HL-60/S4 treated with retinoic acid at 250 ng/mL for 4 days and 3 days (cell line): ENCODE measurements around the gene MOV10L1.
"Not testable (repeated sequence)": the region's sequence is repeated elsewhere in the genome, so short reads cannot be mapped to it uniquely, and the experiment has no call there.

Experiments
- in situ Hi-C: fragments of 300-500 bp; cut with MboI; formaldehyde crosslinking; loops from 2 replicates; pipeline ENCODE4 v1.7.0; 2022; ENCODE audit warnings: low sequenced_read_pairs

Gene MOV10L1

DNA sequence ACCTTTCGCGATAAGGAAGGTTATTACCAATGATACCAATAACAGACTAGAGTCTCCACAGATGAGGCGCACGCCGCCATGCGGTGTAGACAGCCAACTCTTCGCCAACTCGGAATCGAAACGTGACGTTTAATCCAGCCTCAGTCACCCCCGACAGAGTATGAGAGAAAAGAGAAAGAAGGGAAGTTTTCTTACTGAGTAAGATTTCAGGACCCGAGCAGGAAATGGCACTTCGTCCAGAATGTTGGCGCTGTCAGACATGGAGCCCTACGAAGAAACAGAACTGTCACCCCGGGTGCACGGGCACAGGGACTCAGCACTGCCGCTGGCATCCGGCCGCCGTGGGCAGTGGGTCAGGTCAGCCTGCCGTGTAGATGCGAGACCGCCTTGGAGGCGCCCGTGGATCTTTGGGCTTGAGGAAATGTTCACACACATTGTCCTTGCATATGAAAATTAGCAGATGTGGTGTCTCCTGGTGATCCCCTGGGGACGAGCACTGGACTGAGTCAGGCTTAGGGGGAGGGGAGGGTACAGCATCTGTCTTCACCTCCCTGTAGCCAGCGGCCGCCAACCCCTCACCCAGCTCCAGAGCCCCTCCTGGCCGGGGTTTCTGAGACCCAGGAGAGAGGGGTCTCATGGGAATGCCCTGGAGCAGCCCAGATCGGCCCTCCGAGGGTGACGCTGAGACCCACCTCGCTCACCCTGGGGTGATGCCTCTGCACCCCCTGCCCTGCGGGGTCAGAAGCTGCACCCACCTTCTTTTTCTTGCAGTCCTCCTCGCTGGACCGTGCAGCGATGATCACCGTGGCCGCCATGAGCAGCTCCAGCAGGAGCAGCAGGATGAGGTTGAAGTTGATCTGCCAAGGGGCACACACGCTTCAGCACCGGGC lies 12.9 kb upstream of the MOV10L1 start:
- in situ Hi-C loops = no loop called here

DNA sequence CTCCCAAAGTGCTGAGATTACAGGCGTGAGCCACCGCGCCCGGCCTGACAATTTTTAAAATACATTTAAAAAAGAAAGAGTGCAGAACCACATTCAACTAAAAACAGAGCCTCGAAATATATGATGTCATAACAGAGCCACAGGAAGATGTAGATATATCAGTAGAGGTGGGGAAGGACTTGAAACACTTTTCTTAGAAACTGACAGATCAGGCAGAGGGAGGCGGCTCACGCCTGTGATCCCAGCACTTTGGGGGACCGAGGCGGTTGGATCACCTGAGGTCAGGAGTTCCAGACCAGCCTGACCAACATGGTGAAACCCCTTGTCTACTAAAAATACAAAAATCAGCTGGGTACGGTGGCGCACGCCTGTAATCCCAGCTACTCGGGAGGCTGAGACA lies 11.6 kb upstream of the MOV10L1 start:
- in situ Hi-C loops = no loop called here

DNA sequence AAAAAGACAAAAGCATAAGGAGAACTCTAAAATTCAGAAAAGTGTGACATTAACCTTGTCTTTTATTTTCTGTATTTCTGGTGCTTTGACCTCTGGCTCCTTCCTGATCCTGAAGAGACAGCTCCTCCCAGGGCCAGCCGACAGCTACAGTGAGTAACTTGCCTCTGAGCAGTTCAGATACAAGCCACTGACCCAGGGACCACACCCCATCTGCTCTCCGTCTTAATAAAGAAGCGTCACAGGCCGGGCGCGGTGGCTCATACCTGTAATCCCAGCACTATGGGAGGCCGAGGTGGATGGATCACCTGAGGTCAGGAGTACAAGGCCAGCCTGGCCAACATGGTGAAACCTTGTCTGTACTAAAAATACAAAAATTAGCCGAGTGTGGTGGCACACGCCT lies 11.0 kb upstream of the MOV10L1 start:
- in situ Hi-C loops = no loop called here

DNA sequence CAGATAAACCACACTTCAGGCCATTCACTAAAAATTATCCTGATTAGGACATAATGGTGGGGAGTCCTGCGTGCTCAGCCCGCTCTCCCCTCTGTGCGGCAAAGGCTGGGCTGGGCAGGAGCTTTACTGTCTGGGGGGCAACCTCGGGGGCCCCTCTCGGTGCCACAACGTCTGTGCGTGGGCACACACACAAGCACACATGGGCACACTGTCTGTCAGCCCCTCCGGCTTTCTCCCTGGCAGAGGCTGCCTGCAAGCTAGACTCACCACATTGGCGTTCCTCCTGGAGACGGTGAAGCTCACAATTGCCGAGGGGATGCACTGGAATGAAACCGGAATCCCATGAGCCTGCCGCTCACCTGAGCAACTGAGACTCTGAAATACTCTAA lies 9.7 kb upstream of the MOV10L1 start:
- in situ Hi-C loops = no loop called here

GRCh38 chr22:50081426-50082196 lies 8.2 kb upstream of the MOV10L1 start:
- in situ Hi-C loops = no loop called here

DNA sequence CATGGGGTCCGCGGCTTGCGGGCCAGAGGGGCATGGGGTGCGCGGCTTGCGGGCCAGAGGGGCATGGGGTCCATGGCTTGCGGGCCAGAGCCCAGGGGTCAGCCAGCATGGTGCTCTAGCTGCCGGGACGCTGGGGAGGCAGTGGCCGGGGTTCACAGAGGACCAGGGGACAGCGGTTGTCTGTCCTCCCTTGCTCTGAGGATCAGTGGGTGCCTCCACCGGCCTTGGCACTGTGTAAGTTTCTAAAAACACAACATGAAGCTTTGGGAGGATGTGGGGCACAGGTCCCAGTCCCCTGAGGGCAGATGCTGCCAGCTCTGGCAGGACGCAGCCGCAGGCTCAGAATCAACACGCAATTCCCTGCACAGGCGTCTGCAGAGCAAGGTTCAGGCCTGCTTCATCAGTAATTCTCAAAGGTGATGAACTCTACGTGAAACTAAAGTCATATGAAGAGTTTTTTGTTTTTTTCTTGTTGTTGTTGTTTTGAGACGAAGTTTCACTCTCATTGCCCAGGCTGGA lies 7.5 kb upstream of the MOV10L1 start:
- in situ Hi-C loops = no loop called here

- in situ Hi-C loops = no loop called here
These were observed 6.8 kb upstream of the MOV10L1 start for GRCh38 chr22:50082961-50083461.

- in situ Hi-C loops = no loop called here
These were observed 6.2 kb upstream of the MOV10L1 start for GRCh38 chr22:50083462-50084079.

DNA sequence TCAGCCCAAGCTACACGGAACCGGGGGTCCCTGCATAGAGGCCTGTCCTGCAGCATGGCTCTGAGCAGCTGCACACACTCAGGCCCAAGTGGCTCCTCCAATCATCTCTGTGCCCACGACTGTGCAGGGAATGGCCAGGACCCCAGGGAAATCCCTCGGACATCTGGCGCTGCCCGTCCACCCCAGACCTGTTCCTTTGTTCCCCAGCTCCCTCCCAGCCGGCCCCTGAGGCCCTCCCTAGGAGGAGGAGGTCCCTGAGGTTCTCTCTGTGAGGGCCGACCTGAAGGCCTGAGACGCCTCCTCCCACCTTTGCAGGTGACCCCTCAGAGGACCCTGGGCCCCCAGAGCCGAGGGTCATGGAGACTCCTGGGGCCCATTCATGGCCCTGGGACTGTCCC lies 5.7 kb upstream of the MOV10L1 start:
- in situ Hi-C loops = no loop called here

GRCh38 chr22:50084614-50085021 lies 5.2 kb upstream of the MOV10L1 start:
- in situ Hi-C loops = no loop called here

DNA sequence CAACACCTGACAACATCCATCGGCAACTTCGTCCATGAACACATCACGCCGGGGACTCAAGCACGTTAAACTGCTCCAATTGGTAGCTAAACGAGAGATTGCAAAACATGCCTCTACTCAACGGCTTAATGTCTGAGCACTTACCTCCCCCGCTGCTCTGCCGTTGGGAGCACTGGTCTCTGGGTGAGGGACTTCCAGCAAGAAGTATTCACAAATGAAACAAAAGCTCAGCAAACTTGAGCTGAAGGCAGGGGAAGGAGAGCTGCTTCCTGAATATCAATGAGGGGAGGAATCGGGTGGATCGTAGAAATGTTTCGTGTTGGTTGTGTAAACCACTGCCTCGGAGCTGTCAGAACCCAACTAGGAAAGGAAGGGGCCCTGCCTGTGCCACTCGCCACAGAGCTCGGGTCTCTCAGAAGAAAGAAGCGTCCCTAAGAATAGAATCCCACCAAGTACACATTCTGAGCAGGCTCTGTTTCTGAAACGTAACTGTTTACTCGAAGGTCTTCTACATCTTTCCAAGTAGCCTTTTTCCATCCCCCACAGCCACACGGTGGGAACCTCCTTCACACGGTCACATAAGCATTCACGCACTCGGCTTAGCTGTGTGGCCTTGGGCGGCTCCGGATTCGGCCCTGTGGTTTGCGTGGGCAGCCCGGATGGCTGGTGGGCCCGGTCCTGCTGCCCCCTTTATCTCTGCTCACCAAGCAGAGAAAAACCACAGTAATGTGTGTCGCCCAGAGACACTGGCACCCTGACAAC lies 4.4 kb upstream of the MOV10L1 start, which contains the start of gene MLC1:
Gene MLC1, minus strand, starts transcription at position 216 of the 762 bp plus-strand sequence. CDS start 524 bp downstream, outside the sequence.
- in situ Hi-C loops = no loop called here

DNA sequence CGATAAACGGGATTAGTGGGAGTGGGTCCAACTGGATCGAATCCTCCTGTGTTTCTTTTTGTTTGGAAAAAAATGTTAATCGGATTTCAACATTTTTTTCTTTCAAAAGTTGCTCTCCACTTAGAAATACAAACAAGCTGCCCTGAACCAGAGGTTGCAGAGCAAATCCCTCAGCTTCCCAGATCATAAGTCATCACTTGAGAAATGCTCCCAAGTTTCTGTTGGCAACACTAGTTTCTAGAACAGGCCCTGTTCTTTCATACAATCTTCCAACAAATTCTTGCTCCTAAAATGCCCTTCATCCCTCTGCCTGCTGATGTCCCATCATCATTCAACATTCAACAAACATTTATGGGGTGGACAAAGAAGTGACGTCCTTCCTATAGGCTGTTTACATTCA lies 3.3 kb upstream of the MOV10L1 start:
- in situ Hi-C loops = no loop called here

DNA sequence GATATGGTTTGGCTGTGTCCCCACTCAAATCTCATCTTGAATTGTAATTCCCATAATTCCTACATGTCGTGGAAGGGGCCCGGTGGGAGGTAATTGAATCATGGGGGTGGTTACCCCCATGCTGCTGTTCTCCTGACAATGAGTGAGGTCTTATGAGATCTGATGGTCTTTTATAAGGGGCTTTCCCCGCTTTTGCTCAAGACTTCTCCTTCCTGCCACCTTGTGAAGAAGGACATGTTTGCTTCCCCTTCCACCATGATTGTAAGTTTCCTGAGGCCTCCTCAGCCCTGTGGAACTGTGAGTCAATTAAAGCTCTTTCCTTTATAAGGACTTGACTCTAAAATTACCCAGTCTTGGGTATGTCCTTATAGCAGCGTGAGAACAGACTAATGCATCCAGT lies 2.8 kb upstream of the MOV10L1 start:
- in situ Hi-C loops = not testable (repeated sequence)

DNA sequence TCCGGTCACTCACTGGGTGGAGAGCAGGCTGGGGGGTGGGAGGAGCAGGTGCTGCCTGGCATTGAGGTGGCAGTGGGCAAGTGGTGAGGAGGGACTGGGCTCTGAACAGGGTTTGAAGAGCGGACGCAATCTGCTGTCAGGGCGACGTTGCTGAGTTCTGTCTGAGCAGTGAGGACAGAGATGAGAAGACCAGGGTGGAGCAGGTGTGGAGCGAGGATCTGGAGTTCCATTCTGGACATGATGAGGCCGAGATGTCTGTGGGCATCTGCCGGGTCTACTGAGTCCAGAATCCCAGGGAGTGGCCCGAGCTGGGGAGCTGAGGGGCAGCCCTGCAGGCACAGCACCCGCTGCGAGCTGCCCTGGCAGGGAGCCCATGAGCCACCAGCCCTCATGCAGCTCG lies 2.2 kb upstream of the MOV10L1 start:
- in situ Hi-C loops = no loop called here

DNA sequence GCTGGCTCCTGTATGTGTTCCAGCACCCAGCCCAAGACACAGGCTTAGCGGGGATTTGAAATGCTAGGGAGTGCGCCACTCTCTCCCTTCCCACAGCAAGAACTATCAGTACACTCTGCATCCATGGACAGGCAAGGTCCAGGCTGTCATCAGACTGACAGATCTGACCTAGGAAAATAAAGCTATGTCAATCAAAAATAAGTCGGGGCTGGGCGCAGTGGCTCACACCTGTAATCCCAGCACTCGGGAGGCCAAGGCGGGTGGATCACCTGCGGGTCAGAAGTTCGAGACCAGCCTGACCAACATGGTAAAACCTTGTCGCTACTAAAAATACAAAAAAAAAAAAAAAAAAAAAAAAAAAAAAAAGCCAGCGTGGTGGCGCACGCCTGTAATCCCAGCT lies 1.7 kb upstream of the MOV10L1 start:
- in situ Hi-C loops = no loop called here

GRCh38 chr22:50089231-50089630 lies 575 bp upstream of the MOV10L1 start:
- in situ Hi-C loops = no loop called here

DNA sequence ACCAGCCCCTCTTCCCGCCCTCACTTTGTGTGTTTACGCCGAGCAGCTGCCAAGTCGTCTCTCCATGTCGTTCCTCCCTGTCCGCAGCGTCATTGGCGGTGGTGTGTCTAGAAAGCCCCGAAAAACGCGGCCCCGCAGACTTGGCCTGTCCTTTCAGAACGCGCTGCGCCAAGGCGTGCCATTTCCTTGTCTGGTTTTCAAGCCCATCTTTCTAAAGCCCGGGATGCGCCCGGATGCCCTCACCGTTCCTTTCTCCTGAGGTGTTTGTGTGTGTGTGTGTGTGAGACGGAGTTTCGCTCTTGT lies 557 bp downstream of the MOV10L1 start:
- in situ Hi-C loops = no loop called here

DNA sequence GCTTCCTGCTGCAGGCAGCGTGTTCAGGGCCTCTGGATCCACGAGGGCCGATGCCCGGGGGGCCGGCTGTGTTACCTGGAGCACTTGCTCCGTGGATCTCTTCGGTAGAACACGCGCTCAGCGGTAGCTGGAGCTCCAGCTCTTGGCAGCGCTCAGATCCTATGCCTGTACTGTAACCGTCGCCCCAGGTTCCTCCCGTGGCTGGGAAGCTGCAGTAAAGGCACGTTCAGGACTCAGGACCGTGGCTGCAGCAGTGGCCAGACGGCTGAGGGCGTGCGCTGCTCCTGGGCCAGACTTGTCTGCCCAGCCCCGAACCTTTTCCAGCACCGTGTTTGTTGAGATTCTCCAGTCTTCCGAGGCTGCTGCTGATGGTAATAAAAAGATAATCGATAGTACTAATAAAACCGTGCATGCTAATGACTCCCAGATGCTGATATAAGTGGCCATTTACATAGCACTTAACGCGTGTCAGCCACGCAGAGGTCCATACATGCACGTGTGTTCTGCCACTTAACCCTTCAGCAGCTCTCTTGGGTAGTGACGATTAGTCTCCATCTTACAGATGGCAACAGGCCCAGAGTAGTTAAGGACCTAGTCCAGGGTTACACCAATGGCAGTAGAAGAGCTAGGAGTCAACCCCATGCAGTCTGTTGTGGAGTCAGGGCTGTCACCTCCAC lies 1.4 kb downstream of the MOV10L1 start:
- in situ Hi-C loops = no loop called here

DNA sequence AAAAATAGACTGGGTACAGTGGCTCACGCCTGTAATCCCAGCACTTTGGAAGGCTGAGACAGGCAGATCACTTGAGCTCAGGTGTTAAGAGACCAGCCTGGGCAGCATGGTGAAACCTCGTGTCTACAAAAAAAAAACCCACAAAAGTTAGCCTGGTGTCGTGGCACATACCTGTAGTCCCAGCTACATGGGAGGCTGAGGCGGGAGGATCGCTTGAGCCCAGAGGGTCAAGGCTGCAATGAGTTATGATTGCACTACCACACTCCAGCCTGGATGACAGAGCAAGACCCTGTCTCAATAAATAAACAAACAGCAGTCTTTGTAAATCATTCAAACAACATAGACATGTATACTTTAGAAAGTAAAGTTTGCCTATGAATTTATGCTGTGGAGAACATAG lies 2.5 kb downstream of the MOV10L1 start:
- in situ Hi-C loops = no loop called here

- in situ Hi-C loops = no loop called here
These were observed 8.2 kb downstream of the MOV10L1 start for GRCh38 chr22:50098052-50098451.
